ENCODE results near the gene RCAN2.

DNA sequence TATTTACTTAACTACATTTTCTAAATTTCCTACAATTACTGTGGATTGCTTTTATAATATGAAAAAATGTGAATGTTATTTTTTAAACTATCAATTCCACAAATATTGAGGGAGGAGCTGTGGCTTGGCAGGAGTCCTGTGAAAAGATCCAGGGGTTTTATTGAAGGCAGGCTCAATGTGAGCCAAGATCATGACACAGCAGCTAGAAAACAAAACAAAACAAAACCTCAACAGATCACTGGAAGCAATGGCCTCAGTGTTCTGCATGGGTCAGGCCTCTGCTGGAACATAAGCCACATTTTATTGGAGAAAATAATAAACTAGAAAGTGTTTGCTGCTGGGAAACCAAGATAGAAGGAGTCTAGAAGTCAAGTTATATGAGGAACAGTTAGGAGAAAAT lies 19.4 kb upstream of the RCAN2 start:
- TF ChIP-seq, protein P1, sequence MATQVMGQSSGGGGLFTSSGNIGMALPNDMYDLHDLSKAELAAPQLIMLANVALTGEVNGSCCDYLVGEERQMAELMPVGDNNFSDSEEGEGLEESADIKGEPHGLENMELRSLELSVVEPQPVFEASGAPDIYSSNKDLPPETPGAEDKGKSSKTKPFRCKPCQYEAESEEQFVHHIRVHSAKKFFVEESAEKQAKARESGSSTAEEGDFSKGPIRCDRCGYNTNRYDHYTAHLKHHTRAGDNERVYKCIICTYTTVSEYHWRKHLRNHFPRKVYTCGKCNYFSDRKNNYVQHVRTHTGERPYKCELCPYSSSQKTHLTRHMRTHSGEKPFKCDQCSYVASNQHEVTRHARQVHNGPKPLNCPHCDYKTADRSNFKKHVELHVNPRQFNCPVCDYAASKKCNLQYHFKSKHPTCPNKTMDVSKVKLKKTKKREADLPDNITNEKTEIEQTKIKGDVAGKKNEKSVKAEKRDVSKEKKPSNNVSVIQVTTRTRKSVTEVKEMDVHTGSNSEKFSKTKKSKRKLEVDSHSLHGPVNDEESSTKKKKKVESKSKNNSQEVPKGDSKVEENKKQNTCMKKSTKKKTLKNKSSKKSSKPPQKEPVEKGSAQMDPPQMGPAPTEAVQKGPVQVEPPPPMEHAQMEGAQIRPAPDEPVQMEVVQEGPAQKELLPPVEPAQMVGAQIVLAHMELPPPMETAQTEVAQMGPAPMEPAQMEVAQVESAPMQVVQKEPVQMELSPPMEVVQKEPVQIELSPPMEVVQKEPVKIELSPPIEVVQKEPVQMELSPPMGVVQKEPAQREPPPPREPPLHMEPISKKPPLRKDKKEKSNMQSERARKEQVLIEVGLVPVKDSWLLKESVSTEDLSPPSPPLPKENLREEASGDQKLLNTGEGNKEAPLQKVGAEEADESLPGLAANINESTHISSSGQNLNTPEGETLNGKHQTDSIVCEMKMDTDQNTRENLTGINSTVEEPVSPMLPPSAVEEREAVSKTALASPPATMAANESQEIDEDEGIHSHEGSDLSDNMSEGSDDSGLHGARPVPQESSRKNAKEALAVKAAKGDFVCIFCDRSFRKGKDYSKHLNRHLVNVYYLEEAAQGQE (IDR thresholded peaks at IDR 0.05; ENCODE audit: insufficient replicate concordance, low read depth), result no peak
- TF ChIP-seq POLR2AphosphoS5 (IDR thresholded peaks at IDR 0.05; ENCODE audit: low read depth), result no peak

All from HL-60 (cell line).